Measurements from ENCODE around the gene ODAD3. TPM values are rescaled to one million over a fixed set of nuclear protein-coding genes. Genes with fewer than 3 reads are reported as not detected.

Gene ODAD3
- total RNA-seq, 1 experiment from 2014 or later, result 0.52 TPM

GRCh38 chr19:11446271-11446651, 11.3 kb upstream of the ODAD3 start:
- Histone ChIP-seq H3K27ac (ENCODE audit: low read depth, low read length) (no peak overlapping the region), H3K9me2 (ENCODE audit: insufficient read depth) (no peaks in the 10 kb centered on the region), H3K9me3 (ENCODE audit: control insufficient read depth in 1 of 2, insufficient read depth in 1 of 2, low read depth in 1 of 2, low read length in 2 of 2) (no peaks in the 10 kb centered on the region), H3K36me3 (ENCODE audit: control insufficient read depth in 1 of 2, insufficient read depth in 2 of 2, low read length in 2 of 2) (peaks cover 23 to 48% of the 10 kb centered on the region in 2 experiments; a peak in 3 of 4 replicates), H3K79me2 (ENCODE audit: insufficient read depth, low read length) (peaks cover 17% of the 10 kb centered on the region; the same call in 1 of the 2 replicates), H3K4me1 (ENCODE audit: control insufficient read depth in 1 of 2, insufficient read depth in 2 of 2, low read length in 2 of 2) (no peaks in the 10 kb centered on the region), H3K27me3 (ENCODE audit: insufficient read depth, low read length) (no peaks in the 10 kb centered on the region), H2AFZ (ENCODE audit: low read depth, low read length, poor library complexity, severe bottlenecking) (no peak overlapping the region), H3K4me2 (ENCODE audit: low read length) (no peak overlapping the region), H3K9ac (ENCODE audit: low read length) (no peak overlapping the region), H4K20me1 (ENCODE audit: insufficient read depth) (no peaks in the 10 kb centered on the region), H3K4me3 (replicated peaks in 1 of 2; ENCODE audit: low read depth in 1 of 2, low read length in 2 of 2) (no peak overlapping the region)
- RAD21 ChIA-PET (ENCODE audit: low non-redundant PET in 1 of 2, low total read pairs in 2 of 2, uncharacterized antibody in 2 of 2, unreplicated experiment in 2 of 2), result no interaction called here
- BruUV-seq (replicated peaks), result no TSS peak
- intact Hi-C loops (cut with micrococcal nuclease), result loop anchor here (1.0 kb wide), 1 partner anchor 68 kb away; no protein-coding TSS in a partner anchor
- TF ChIP-seq EZH2phosphoT487 (IDR thresholded peaks at IDR 0.05; ENCODE audit: borderline replicate concordance) (no peak), ZFX (IDR thresholded peaks at IDR 0.05) (no peak), TCF7L2 (IDR thresholded peaks at IDR 0.05; ENCODE audit: borderline replicate concordance, extremely low read depth, insufficient read depth, insufficient read length) (no peak), FOSL1 (IDR thresholded peaks at IDR 0.05; ENCODE audit: low read depth) (no peak), POLR2A (IDR thresholded peaks at IDR 0.05; ENCODE audit: borderline replicate concordance, extremely low read depth, insufficient read depth, insufficient read length) (no peak), CTCF (IDR thresholded peaks at IDR 0.05 in 2 of 3, conservative IDR thresholded peaks at IDR 0.05 in 1 of 3; ENCODE audit: borderline replicate concordance in 1 of 3, insufficient read depth in 1 of 3, low read depth in 2 of 3, low read length in 2 of 3) (no peak), JUND (IDR thresholded peaks at IDR 0.05) (no peak), CBX3 (IDR thresholded peaks at IDR 0.05; ENCODE audit: low read depth) (no peak)
- TF ChIP-seq, protein P1, sequence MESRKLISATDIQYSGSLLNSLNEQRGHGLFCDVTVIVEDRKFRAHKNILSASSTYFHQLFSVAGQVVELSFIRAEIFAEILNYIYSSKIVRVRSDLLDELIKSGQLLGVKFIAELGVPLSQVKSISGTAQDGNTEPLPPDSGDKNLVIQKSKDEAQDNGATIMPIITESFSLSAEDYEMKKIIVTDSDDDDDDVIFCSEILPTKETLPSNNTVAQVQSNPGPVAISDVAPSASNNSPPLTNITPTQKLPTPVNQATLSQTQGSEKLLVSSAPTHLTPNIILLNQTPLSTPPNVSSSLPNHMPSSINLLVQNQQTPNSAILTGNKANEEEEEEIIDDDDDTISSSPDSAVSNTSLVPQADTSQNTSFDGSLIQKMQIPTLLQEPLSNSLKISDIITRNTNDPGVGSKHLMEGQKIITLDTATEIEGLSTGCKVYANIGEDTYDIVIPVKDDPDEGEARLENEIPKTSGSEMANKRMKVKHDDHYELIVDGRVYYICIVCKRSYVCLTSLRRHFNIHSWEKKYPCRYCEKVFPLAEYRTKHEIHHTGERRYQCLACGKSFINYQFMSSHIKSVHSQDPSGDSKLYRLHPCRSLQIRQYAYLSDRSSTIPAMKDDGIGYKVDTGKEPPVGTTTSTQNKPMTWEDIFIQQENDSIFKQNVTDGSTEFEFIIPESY (IDR thresholded peaks at IDR 0.05; ENCODE audit: extremely low read depth, insufficient replicate concordance, low read length), result no peak
- TF ChIP-seq, protein P2, sequence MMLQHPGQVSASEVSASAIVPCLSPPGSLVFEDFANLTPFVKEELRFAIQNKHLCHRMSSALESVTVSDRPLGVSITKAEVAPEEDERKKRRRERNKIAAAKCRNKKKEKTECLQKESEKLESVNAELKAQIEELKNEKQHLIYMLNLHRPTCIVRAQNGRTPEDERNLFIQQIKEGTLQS (IDR thresholded peaks at IDR 0.05), result no peak
- TF ChIP-seq, protein P3, sequence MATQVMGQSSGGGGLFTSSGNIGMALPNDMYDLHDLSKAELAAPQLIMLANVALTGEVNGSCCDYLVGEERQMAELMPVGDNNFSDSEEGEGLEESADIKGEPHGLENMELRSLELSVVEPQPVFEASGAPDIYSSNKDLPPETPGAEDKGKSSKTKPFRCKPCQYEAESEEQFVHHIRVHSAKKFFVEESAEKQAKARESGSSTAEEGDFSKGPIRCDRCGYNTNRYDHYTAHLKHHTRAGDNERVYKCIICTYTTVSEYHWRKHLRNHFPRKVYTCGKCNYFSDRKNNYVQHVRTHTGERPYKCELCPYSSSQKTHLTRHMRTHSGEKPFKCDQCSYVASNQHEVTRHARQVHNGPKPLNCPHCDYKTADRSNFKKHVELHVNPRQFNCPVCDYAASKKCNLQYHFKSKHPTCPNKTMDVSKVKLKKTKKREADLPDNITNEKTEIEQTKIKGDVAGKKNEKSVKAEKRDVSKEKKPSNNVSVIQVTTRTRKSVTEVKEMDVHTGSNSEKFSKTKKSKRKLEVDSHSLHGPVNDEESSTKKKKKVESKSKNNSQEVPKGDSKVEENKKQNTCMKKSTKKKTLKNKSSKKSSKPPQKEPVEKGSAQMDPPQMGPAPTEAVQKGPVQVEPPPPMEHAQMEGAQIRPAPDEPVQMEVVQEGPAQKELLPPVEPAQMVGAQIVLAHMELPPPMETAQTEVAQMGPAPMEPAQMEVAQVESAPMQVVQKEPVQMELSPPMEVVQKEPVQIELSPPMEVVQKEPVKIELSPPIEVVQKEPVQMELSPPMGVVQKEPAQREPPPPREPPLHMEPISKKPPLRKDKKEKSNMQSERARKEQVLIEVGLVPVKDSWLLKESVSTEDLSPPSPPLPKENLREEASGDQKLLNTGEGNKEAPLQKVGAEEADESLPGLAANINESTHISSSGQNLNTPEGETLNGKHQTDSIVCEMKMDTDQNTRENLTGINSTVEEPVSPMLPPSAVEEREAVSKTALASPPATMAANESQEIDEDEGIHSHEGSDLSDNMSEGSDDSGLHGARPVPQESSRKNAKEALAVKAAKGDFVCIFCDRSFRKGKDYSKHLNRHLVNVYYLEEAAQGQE (IDR thresholded peaks at IDR 0.05; ENCODE audit: low read depth), result no peak
- TF ChIP-seq, protein P4, sequence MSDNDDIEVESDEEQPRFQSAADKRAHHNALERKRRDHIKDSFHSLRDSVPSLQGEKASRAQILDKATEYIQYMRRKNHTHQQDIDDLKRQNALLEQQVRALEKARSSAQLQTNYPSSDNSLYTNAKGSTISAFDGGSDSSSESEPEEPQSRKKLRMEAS (IDR thresholded peaks at IDR 0.05), result no peak
- POLR2A ChIA-PET, result interaction anchor here (1.1 kb wide), 1 partner anchor 65 kb away, joined by 5 read pairs; no protein-coding TSS in a partner anchor
- ATAC-seq (peak; percentile 14; the same call in 1 of the 2 replicates), DNase-seq (ENCODE audit: low read depth, low spot score) (no peak)
- CTCF ChIA-PET, result interaction anchor here (1.0 to 1.5 kb wide), 3 partner anchors 63 to 152 kb away, joined by 4 to 5 read pairs (median 4); partner anchors contain the start of gene SWSAP1
